NCI-H774 (cell line): ENCODE data around the gene STXBP5L.
"Not testable (repeated sequence)": the region's sequence is repeated elsewhere in the genome, so short reads cannot be mapped to it uniquely, and the experiment has no call there.

Experiments used
- DNase-seq: peaks from one replicate; lab custom pipeline; 2025; lab: John Stamatoyannopoulos, UW

STXBP5L gene

DNA sequence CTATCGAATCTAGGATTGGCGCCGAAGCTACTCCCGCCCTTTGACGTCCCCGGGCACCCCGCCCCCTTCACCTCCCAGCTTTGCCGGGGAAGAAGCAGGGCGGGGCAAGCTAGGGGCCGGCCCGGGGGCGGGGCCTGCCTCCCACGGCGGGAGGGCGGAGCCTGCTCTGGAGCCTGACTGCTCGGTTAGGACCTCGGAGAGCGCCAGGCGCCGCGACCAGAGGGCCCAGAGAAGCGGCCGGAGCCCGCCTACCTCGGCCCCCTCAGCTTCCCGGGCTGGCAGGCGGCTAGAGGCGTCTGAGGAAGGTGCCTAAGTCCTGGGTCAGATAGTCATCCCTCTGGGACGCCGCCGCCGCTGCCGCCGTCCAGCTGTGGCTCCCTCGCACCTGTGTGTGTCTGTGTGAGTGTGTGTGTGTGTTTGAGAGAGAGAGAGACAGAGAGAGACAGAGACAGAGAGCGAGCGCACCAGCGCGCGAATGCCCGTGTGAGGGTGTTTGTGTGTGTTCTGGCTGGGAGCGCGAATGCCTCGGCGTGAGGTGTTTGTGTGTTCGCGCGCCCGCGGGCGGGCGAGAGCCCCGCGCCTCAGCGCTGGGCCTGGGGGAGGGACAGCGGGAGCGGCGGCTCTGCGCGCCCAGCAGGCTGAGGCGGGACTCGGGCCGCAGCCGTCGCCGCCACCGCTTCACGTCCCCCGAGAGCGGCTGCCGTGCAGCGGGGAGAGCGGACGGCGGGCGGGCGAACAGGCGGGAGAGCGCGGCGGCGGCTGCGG lies at the start of gene STXBP5L:
STXBP5L (plus strand) TSS at position 176 of the 765 bp plus-strand sequence. CDS start 1,374 bp downstream, outside the sequence.
- DNase-seq = peak; percentile 92

- no peak for DNase-seq
These were observed 49.5 kb upstream of the STXBP5L start for GRCh38 chr3:120858521-120858920.

GRCh38 chr3:120864541-120864940 lies 43.5 kb upstream of the STXBP5L start:
- peak; percentile 31 for DNase-seq

DNA sequence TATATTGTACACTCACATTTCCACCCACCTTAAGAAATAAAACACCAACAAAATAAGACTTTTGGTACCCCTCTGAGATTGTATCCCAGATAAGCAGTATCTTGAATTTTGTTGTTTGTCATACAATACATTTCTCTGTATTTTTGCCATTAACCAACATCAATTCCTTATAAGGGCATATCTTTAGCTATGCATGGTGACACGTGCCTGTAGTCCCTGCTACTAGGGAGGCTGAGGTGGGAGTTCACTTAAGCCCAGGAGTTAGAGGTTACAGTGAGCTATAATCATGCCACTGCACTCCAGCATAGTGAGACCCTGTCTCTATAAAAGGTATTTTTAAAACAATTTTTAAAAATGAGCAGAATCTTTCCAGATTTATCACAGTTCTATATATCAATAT lies 32.5 kb upstream of the STXBP5L start:
- DNase-seq = no peak

DNA sequence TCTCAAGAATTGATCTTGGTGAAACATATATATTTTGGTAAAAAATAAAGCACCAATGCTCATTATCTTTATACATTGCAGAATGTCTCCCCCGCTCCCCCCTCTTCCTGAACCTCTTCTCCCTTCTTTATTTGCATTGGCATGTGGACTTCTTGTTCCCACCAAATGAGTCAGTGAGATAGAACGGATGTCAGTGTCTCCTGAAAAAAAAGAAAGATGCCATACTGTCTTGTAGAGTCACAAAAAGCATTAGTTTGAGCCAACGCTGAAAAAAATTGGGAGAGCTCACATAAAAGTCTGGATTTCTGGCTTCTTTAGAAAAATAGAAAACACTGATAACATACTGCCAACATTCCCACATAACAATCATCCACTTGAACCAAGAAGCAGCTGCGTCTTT lies 32.0 kb upstream of the STXBP5L start:
- DNase-seq = no peak

GRCh38 chr3:120879411-120879810 lies 28.6 kb upstream of the STXBP5L start:
- no peak for DNase-seq

DNA sequence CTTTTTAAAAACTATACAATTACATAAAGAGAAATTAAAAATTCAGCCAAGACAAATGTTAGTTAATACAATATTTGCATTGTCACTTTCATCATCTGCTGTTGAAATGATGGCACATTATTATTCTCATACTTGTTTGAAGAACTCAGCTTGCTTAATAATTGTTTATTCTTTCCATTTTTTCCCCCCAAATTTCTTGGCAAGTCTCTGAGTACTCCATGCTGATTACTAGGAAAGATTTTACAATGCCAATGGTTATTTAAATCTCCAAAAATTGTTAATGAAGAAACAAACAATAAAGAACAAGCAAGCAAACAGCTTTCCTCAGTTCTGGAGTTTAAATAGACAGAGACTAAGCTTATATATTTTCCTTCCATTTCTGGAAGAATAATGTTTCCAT lies 15.1 kb upstream of the STXBP5L start:
- DNase-seq = no peak

GRCh38 chr3:120894316-120895057 lies 13.5 kb upstream of the STXBP5L start:
- DNase-seq = no peak

- DNase-seq = not testable (repeated sequence)
These were observed 6.3 kb upstream of the STXBP5L start for GRCh38 chr3:120901716-120902115.

- DNase-seq = no peak
These were observed 4.8 kb upstream of the STXBP5L start for GRCh38 chr3:120903221-120903620.

GRCh38 chr3:120907659-120908029 lies 361 bp upstream of the STXBP5L start:
- DNase-seq = no peak

- DNase-seq = peak; percentile 19
These were observed 993 bp downstream of the STXBP5L start for GRCh38 chr3:120908795-120909601.

DNA sequence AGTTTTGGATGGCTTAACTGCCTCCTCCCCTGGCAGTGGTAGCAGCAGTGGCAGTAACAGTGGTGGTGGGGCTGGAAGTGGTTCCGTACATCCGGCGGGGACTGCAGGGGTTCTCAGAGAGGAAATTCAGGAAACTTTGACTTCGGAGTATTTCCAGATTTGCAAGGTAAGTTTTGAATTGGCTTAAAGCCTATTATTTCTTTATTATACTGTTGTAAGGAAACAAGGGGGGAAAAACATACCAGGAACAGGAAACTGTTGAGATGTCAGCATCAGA lies 1.5 kb downstream of the STXBP5L start:
- DNase-seq = no peak

DNA sequence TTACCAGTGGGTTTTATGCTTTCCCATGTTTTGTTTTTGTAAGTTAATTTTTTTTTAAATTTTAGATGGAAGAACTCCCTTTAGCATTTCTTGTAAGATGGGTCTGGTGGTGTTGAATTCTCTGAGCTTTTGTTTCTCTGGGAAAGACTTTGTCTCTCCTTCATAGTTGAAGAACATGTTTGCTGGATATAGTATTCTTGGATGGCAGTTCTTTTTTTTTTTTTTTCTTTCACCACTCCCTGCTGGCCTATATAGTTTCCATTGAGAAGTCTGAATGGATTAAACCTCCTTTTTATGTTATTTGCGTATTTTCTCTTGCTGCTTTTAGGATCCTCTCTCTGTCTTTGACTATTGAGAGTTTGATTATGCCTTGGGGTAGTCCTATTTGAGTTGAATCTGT lies 18.1 kb downstream of the STXBP5L start:
- DNase-seq = no peak

- no peak for DNase-seq
These were observed 21.0 kb downstream of the STXBP5L start for GRCh38 chr3:120928991-120929390.

- DNase-seq = no peak
These were observed 23.6 kb downstream of the STXBP5L start for GRCh38 chr3:120931593-120931992.

GRCh38 chr3:120956143-120956542 lies 48.1 kb downstream of the STXBP5L start:
- DNase-seq = no peak

GRCh38 chr3:120982608-120983320 lies 74.8 kb downstream of the STXBP5L start:
- no peak for DNase-seq

DNA sequence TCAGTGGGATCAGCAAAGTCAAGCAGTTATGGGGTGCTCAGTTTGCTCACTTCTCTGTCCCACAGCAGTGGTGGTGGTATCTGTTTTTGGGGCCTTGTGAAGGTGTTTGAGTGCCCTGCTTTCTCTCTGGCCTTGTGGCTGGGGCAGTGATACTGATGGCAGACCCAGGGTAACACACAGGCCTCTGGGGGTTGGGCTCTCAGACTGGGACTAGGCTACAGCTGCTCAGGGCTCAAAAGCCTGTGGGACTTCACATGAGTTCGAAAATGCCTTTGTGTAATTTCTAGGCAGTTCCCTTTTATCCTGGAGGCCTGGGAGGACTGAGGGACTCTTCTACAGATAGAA lies 75.3 kb downstream of the STXBP5L start:
- DNase-seq = no peak

DNA sequence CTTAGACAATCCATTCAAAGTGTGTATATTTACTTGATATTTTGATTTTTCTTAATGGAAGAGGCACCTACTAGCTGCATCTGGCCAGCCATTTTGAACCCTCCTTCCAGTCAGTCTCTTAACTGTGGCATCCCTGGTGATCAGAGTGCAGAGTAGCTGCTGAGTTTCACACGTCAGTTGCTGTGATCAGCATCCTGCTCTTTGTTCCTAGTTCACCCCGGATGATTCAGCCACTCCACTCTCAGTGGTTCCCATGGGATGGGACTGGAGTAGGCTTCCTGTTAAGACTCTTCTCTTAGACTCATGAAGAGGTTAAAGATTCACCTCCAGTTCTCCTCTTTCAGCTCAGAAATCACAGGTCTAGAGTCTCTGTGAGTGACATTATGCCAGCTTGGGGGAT lies 75.8 kb downstream of the STXBP5L start:
- no peak for DNase-seq

DNA sequence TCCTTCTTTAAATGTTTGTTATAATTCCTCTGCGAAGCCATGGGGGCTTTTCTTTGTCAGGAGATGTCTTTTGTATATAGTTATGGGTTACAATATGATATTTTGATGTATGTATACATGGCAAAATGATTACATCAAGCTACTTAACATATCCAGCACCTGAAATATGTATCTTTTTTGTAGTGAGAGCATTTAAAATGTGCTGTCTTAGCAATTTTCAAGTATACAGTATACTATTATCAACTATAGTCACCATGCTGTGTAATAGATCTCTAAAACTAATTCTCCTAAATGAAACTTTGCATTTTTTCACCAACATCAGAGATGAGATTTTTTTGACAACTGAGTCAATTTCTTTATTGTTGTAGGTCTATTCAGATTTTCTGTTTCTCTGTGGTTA lies 77.2 kb downstream of the STXBP5L start:
- DNase-seq = no peak

DNA sequence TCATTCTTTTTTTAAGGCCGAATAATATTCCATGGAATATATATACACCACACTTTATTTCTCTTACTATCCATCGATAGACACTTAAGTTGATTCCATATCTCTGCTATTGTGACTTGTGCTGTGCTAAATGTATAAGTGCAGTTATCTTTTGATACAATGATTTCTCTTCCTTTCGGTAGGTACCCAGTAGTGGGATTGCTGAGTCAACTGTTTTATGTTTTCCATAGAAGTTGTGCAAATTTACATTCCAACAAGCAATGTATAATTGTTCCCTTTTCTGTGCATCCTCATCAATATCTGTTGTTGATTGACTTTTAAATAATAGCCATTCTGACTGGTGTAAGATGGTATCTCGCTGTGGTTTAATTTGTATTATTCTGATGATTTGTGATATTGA lies 81.0 kb downstream of the STXBP5L start:
- DNase-seq = no peak
